ENCODE measurements around the gene GJB6.
"Not testable (repeated sequence)": the region's sequence is repeated elsewhere in the genome, so short reads cannot be mapped to it uniquely, and the experiment has no call there.

- TF ChIP-seq KAT7 (CRISPR knock-in tag; IDR thresholded peaks at IDR 0.05; ENCODE audit: borderline replicate concordance); ATF3 (CRISPR knock-in tag; conservative IDR thresholded peaks at IDR 0.05); ZNF121 (CRISPR knock-in tag; IDR thresholded peaks at IDR 0.05); TEAD4 (CRISPR knock-in tag; IDR thresholded peaks at IDR 0.05): not testable (repeated sequence)
Observed at GRCh38 chr13:20276901-20277300, 44.8 kb upstream of the GJB6 start.

Data from WTC11 (cell line).